H9 (cell line): ENCODE data around the gene CRACR2A. TPM values are rescaled to one million over a fixed set of nuclear protein-coding genes. Genes with fewer than 3 reads are reported as not detected.
A peak's percentile ranks its signal among the peaks of the same experiment; 100 is the strongest.

Experiments
- DNase-seq: peaks from one replicate; pipeline ENCODE4 v3.0.0-alpha.2; 2017
- H2AFZ ChIP-seq: one replicate; pipeline ENCODE4 v1.6.1; 2013; ENCODE audit warnings: mild to moderate bottlenecking, low read length, control low read depth, moderate library complexity
- H2AK5ac ChIP-seq: 2 replicates; pipeline ENCODE4 v1.6.1; 2013; ENCODE audit warnings: low read length, control low read depth, mixed read lengths; ENCODE audit not compliant: insufficient read length
- H2BK120ac ChIP-seq: one replicate; pipeline ENCODE4 v1.6.1; 2013; ENCODE audit warnings: low read depth, mild to moderate bottlenecking, low read length, control low read depth, inconsistent platforms; ENCODE audit not compliant: poor library complexity, severe bottlenecking
- H2BK12ac ChIP-seq: 2 replicates; pipeline ENCODE4 v1.6.1; 2013; ENCODE audit warnings: low read length, control low read depth, mixed read lengths, low read depth; ENCODE audit not compliant: insufficient read length
- H2BK15ac ChIP-seq: 2 replicates; pipeline ENCODE4 v1.6.1; 2013; ENCODE audit warnings: low read depth, low read length, control low read depth
- H2BK20ac ChIP-seq: one replicate; pipeline ENCODE4 v1.6.1; 2013; ENCODE audit warnings: low read depth, mild to moderate bottlenecking, low read length, control low read depth, inconsistent platforms; ENCODE audit not compliant: poor library complexity, severe bottlenecking
- H2BK5ac ChIP-seq: 2 replicates; pipeline ENCODE4 v1.6.1; 2013; ENCODE audit warnings: low read length, control low read depth, mixed read lengths; ENCODE audit not compliant: insufficient read length
- H3K14ac ChIP-seq: 2 replicates; pipeline ENCODE4 v1.6.1; 2013; ENCODE audit warnings: low read length, control low read depth; ENCODE audit not compliant: insufficient read depth
- H3K18ac ChIP-seq: 2 replicates; pipeline ENCODE4 v1.6.1; 2013; ENCODE audit warnings: low read depth, mild to moderate bottlenecking, mixed read lengths, low read length, control low read depth; ENCODE audit not compliant: insufficient read length
- H3K23ac ChIP-seq: 2 replicates; pipeline ENCODE4 v1.6.1; 2013; ENCODE audit warnings: low read length, control low read depth, mixed read lengths, low read depth; ENCODE audit not compliant: insufficient read length
- H3K23me2 ChIP-seq: 2 replicates; pipeline ENCODE4 v1.6.1; 2013; ENCODE audit warnings: low read depth, mild to moderate bottlenecking, mixed read lengths, low read length, control low read depth; ENCODE audit not compliant: insufficient read length, poor library complexity, severe bottlenecking
- H3K27ac ChIP-seq: 2 replicates; pipeline ENCODE4 v1.5.1; 2013; ENCODE audit warnings: low read length, control low read depth, mixed read lengths, low read depth; ENCODE audit not compliant: insufficient read length
- H3K27me3 ChIP-seq: 2 replicates; pipeline ENCODE4 v1.6.1; 2013; ENCODE audit warnings: low read length, control low read depth, inconsistent platforms; ENCODE audit not compliant: insufficient read depth
- H3K4ac ChIP-seq: 2 replicates; pipeline ENCODE4 v1.6.1; 2013; ENCODE audit warnings: low read depth, mild to moderate bottlenecking, control low read depth, inconsistent platforms, low read length, moderate library complexity
- H3K4me1 ChIP-seq: 2 replicates; pipeline ENCODE4 v1.6.1; 2013; ENCODE audit warnings: low read length, control low read depth, inconsistent platforms; ENCODE audit not compliant: insufficient read depth
- H3K4me2 ChIP-seq: 2 replicates; pipeline ENCODE4 v1.6.1; 2013; ENCODE audit warnings: low read length, control low read depth, mixed read lengths; ENCODE audit not compliant: insufficient read length, insufficient read depth
- H3K56ac ChIP-seq: 2 replicates; pipeline ENCODE4 v1.6.1; 2013; ENCODE audit warnings: low read depth, mild to moderate bottlenecking, mixed read lengths, low read length, control low read depth; ENCODE audit not compliant: insufficient read length
- H3K79me1 ChIP-seq: 2 replicates; pipeline ENCODE4 v1.6.1; 2013; ENCODE audit warnings: low read depth, mild to moderate bottlenecking, moderate library complexity, low read length, control low read depth, inconsistent platforms; ENCODE audit not compliant: insufficient read depth, poor library complexity, severe bottlenecking
- H3K79me2 ChIP-seq: 2 replicates; pipeline ENCODE4 v1.6.1; 2013; ENCODE audit warnings: low read length, control low read depth, inconsistent platforms; ENCODE audit not compliant: insufficient read depth
- H3K9ac ChIP-seq: 2 replicates; pipeline ENCODE4 v1.6.1; 2013; ENCODE audit warnings: low read length, control low read depth, mixed read lengths; ENCODE audit not compliant: insufficient read length; ENCODE audit errors: extremely low read depth
- H3K9me3 ChIP-seq: one replicate; pipeline ENCODE4 v1.6.1; 2013; ENCODE audit warnings: low read depth, low read length, inconsistent platforms; ENCODE audit not compliant: control insufficient read depth
- H3T11ph ChIP-seq: one replicate; pipeline ENCODE4 v1.6.1; 2013; ENCODE audit warnings: mild to moderate bottlenecking, low read length, control low read depth, inconsistent platforms
- H4K20me1 ChIP-seq: one replicate; pipeline ENCODE4 v1.6.1; 2013; ENCODE audit not compliant: control insufficient read depth, insufficient read length, insufficient read depth
- H4K5ac ChIP-seq: 2 replicates; pipeline ENCODE4 v1.6.1; 2013; ENCODE audit warnings: low read depth, mild to moderate bottlenecking, mixed read lengths, low read length, control low read depth; ENCODE audit not compliant: insufficient read length
- H4K8ac ChIP-seq: replicated peaks from 2 replicates; pipeline ENCODE4 v1.6.1; 2013; ENCODE audit warnings: low read length, control low read depth, mixed read lengths, low read depth; ENCODE audit not compliant: insufficient read length
- H4K91ac ChIP-seq: 2 replicates; pipeline ENCODE4 v1.6.1; 2013; ENCODE audit warnings: low read depth, mild to moderate bottlenecking, moderate library complexity, mixed read lengths, low read length, control low read depth; ENCODE audit not compliant: insufficient read length
- H3K27ac Mint-ChIP-seq, 3 experiments: 2 replicates in 2 of 3; 3 replicates in 1 of 3; pipeline ENCODE4 v1.8.0; 2020 to 2021; ENCODE audit warnings: mixed read lengths in 3 of 3, mild to moderate bottlenecking in 1 of 3, moderate library complexity in 1 of 3
- H3K27me3 Mint-ChIP-seq: 2 replicates; pipeline ENCODE4 v1.8.0; 2021; ENCODE audit warnings: low read depth, mild to moderate bottlenecking, moderate library complexity, mixed read lengths
- H3K36me3 Mint-ChIP-seq, 3 experiments: 2 replicates in 2 of 3; 3 replicates in 1 of 3; pipeline ENCODE4 v1.8.0; 2020 to 2021; ENCODE audit warnings: low read depth in 3 of 3, mixed read lengths in 3 of 3; ENCODE audit not compliant: insufficient read depth in 1 of 3
- H3K4me1 Mint-ChIP-seq, 2 experiments: 2 replicates each; pipeline ENCODE4 v1.8.0; 2020; ENCODE audit warnings: mixed read lengths in 2 of 2
- H3K4me3 Mint-ChIP-seq, 2 experiments: 2 replicates in 1 of 2; 3 replicates in 1 of 2; pipeline ENCODE4 v1.8.0; 2020 to 2021; ENCODE audit warnings: mild to moderate bottlenecking in 2 of 2, mixed read lengths in 2 of 2, moderate library complexity in 1 of 2
- H3K9me3 Mint-ChIP-seq, 2 experiments: 2 replicates in 1 of 2; 3 replicates in 1 of 2; pipeline ENCODE4 v1.8.0; 2020; ENCODE audit warnings: mild to moderate bottlenecking in 2 of 2, mixed read lengths in 2 of 2, moderate library complexity in 1 of 2
- WGBS: extraction: QIAGEN DNeasy Blood & Tissue Kit; methylation state at CpG from one replicate; pipeline ENCODE4 v1.1.7; 2013; ENCODE audit warnings: missing lambda C conversion rate, low lambda C conversion rate, mixed read lengths; ENCODE audit not compliant: insufficient read length; ENCODE audit errors: extremely low coverage; 5-methylcytosine and 5-hydroxymethylcytosine counted together
- total RNA-seq: library from RNA; stranded (reverse); gene quantifications from 2 replicates; pipeline ENCODE4 v1.2.1, GENCODE V29; 2021
- TF ChIP-seq, protein P1 (sequence below): fragments of 200-600 bp; sonication (generic); conservative IDR thresholded peaks from 3 replicates; pipeline ENCODE4 v1.8.0; 2021; ENCODE audit warnings: antibody characterized with exemption, mild to moderate bottlenecking

The CRACR2A gene
- total RNA-seq, 1 experiment from 2014 or later, result 2.0 TPM

DNA sequence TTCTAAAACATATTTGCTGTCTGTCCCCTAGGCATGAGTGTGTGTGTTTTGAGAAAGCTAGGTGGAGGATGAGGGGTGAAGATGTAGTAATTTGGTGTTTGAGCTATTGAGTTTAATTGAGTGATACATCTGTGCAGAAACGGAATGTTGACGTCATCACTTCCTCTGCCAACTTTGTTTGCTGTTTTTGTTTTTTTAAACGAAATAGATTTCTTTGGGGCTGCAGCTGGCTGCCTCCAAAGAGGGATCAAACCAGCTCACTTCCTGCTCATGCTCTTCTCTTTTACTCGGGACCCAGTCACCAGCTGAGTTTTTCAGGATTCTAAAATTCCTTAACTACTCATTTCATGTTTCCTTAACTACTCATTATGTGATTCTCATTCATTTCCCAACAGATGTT, 19.5 kb upstream of the CRACR2A start:
- WGBS, result no CpG with 5 or more reads among the region's 4 CpGs
- H3K27me3 Mint-ChIP-seq, result no peaks in the 10 kb centered on the region; the same call in 1 of the 2 replicates

More for the DNA sequence above, 19.5 kb upstream of the CRACR2A start:
- Histone ChIP-seq H3K14ac (no peak overlapping the region), H2BK20ac (no peak overlapping the region), H2BK5ac (no peak overlapping the region), H4K5ac (no peak overlapping the region), H4K20me1 (no peaks in the 10 kb centered on the region), H3K4me1 (no peaks in the 10 kb centered on the region), H3K23ac (no peak overlapping the region), H3T11ph (no peak overlapping the region), H4K8ac (no peak overlapping the region), H3K4me2 (no peak overlapping the region), H2AFZ (no peak overlapping the region), H3K56ac (no peak overlapping the region), H3K79me1 (no peaks in the 10 kb centered on the region), H2AK5ac (no peak overlapping the region), H3K18ac (no peak overlapping the region), H3K27me3 (no peaks in the 10 kb centered on the region), H2BK15ac (no peak overlapping the region), H2BK120ac (no peak overlapping the region), H3K27ac (no peak overlapping the region), H3K9me3 (no peaks in the 10 kb centered on the region), H4K91ac (no peak overlapping the region), H3K79me2 (no peaks in the 10 kb centered on the region), H3K4ac (no peak overlapping the region), H3K9ac (no peak overlapping the region), H2BK12ac (no peak overlapping the region), H3K23me2 (no peaks in the 10 kb centered on the region)
- Mint-ChIP-seq H3K9me3 (peaks cover 0 to 3% of the 10 kb centered on the region in 2 experiments; a peak in 3 of 5 replicates), H3K4me3 (no peak overlapping the region), H3K4me1 (no peaks in the 10 kb centered on the region; a peak in 1 of 4 replicates), H3K27ac (peak overlapping the region in 1 of 3 experiments; percentile 3; a peak in 1 of 7 replicates), H3K36me3 (peaks cover 0 to 4% (median 0%) of the 10 kb centered on the region in 3 experiments; a peak in 2 of 7 replicates)
- TF ChIP-seq, protein P1, sequence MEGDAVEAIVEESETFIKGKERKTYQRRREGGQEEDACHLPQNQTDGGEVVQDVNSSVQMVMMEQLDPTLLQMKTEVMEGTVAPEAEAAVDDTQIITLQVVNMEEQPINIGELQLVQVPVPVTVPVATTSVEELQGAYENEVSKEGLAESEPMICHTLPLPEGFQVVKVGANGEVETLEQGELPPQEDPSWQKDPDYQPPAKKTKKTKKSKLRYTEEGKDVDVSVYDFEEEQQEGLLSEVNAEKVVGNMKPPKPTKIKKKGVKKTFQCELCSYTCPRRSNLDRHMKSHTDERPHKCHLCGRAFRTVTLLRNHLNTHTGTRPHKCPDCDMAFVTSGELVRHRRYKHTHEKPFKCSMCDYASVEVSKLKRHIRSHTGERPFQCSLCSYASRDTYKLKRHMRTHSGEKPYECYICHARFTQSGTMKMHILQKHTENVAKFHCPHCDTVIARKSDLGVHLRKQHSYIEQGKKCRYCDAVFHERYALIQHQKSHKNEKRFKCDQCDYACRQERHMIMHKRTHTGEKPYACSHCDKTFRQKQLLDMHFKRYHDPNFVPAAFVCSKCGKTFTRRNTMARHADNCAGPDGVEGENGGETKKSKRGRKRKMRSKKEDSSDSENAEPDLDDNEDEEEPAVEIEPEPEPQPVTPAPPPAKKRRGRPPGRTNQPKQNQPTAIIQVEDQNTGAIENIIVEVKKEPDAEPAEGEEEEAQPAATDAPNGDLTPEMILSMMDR, result no peak
- DNase-seq, result no peak
